ENCODE data around the gene TSHZ1.
A peak's percentile ranks its signal among the peaks of the same experiment; 100 is the strongest.

Gene TSHZ1

GRCh38 chr18:75183973-75184493 is 26.6 kb upstream of the TSHZ1 start:
- peak; percentile 64 for DNase-seq (ENCODE audit: low spot score)

GRCh38 chr18:75185460-75185859 is 25.1 kb upstream of the TSHZ1 start:
- DNase-seq (ENCODE audit: low spot score): peak; percentile 48

- peak; percentile 14 for DNase-seq (ENCODE audit: low spot score)
These were observed 22.9 kb upstream of the TSHZ1 start for GRCh38 chr18:75187702-75188101.

- no peak for DNase-seq (ENCODE audit: low spot score)
These were observed 20.9 kb upstream of the TSHZ1 start for GRCh38 chr18:75189696-75190095.

GRCh38 chr18:75192899-75193298 is 17.7 kb upstream of the TSHZ1 start:
- DNase-seq (ENCODE audit: low spot score): no peak

GRCh38 chr18:75198036-75198435 is 12.6 kb upstream of the TSHZ1 start:
- no peak for DNase-seq (ENCODE audit: low spot score)

- no peak for DNase-seq (ENCODE audit: low spot score)
These were observed 11.3 kb upstream of the TSHZ1 start for GRCh38 chr18:75199327-75199726.

GRCh38 chr18:75200071-75200470 is 10.5 kb upstream of the TSHZ1 start:
- no peak for DNase-seq (ENCODE audit: low spot score)

- no peak for DNase-seq (ENCODE audit: low spot score)
These were observed 9.9 kb upstream of the TSHZ1 start for GRCh38 chr18:75200605-75201280.

GRCh38 chr18:75201282-75202270 is 9.0 kb upstream of the TSHZ1 start:
- DNase-seq (ENCODE audit: low spot score): no peak

GRCh38 chr18:75202696-75203365 is 7.8 kb upstream of the TSHZ1 start:
- DNase-seq (ENCODE audit: low spot score): no peak

- no peak for DNase-seq (ENCODE audit: low spot score)
These were observed 7.0 kb upstream of the TSHZ1 start for GRCh38 chr18:75203416-75204268.

GRCh38 chr18:75204269-75204731 is 6.3 kb upstream of the TSHZ1 start:
- peak; percentile 18 for DNase-seq (ENCODE audit: low spot score)

- DNase-seq (ENCODE audit: low spot score): peak; percentile 15
These were observed 5.7 kb upstream of the TSHZ1 start for GRCh38 chr18:75204732-75205513.

GRCh38 chr18:75205514-75206132 is 5.0 kb upstream of the TSHZ1 start:
- DNase-seq (ENCODE audit: low spot score): no peak

GRCh38 chr18:75206452-75207309 is 3.9 kb upstream of the TSHZ1 start:
- DNase-seq (ENCODE audit: low spot score): no peak

- DNase-seq (ENCODE audit: low spot score): peak; percentile 61
These were observed 3.1 kb upstream of the TSHZ1 start for GRCh38 chr18:75207310-75208154.
